ENCODE results near the gene GLUD1.
"Not testable (repeated sequence)": the region's sequence is repeated elsewhere in the genome, so short reads cannot be mapped to it uniquely, and the experiment has no call there.

- TF ChIP-seq ZNF701 (tag by site-specific recombination; IDR thresholded peaks at IDR 0.05); SETDB1 (IDR thresholded peaks at IDR 0.05; ENCODE audit: insufficient read length, low read length); CTCF (tag by site-specific recombination; IDR thresholded peaks at IDR 0.05); ZNF18 (tag by site-specific recombination; IDR thresholded peaks at IDR 0.05); PRDM4 (tag by site-specific recombination; IDR thresholded peaks at IDR 0.05): not testable (repeated sequence)
These were observed 67.7 kb downstream of the GLUD1 start for GRCh38 chr10:87026747-87027508.
